HL-60 (cell line): ENCODE measurements around the gene PLEKHG2.

ENCODE experiments used
- CTCF ChIP-seq: IDR thresholded peaks from one replicate; pipeline ENCODE4 v1.5.1; 2011; ENCODE audit warnings: low read length, control low read depth, inconsistent platforms; ENCODE audit not compliant: insufficient read depth
- POLR2AphosphoS5 ChIP-seq: IDR thresholded peaks from 2 replicates; pipeline ENCODE4 v1.6.1; 2012; ENCODE audit warnings: low read depth

- TF ChIP-seq CTCF (no peak), POLR2AphosphoS5 (no peak)
These were observed 40.2 kb upstream of the PLEKHG2 start for GRCh38 chr19:39372047-39372802.
